OCI-LY1 (cell line): ENCODE results near the gene ST6GALNAC3.

Experiments
- H2AFZ ChIP-seq: fragments of 200-600 bp; sonication (generic), shearing (Covaris generic); 2 replicates; pipeline ENCODE4 v1.6.0; 2014; ENCODE audit warnings: antibody characterized with exemption, mild to moderate bottlenecking, low read length
- H3F3A ChIP-seq: fragments of 200-600 bp; sonication (generic), shearing (Covaris generic); 2 replicates; pipeline ENCODE4 v1.6.0; 2014; ENCODE audit warnings: mild to moderate bottlenecking, antibody characterized with exemption, low read length, moderate library complexity; ENCODE audit not compliant: insufficient read depth
- H3K27ac ChIP-seq: fragments of 200-600 bp; sonication (generic); 2 replicates; pipeline ENCODE4 v1.5.1; 2014; ENCODE audit warnings: low read length, mixed run types, mild to moderate bottlenecking, low read depth; ENCODE audit not compliant: poor library complexity, severe bottlenecking
- H3K27me3 ChIP-seq: fragments of 200-600 bp; sonication (generic); 2 replicates; pipeline ENCODE4 v1.6.0; 2014; ENCODE audit warnings: antibody characterized with exemption, mild to moderate bottlenecking, low read length, moderate library complexity; ENCODE audit not compliant: insufficient read depth
- H3K36me3 ChIP-seq: fragments of 200-600 bp; sonication (generic); 2 replicates; pipeline ENCODE4 v1.6.1; 2014; ENCODE audit warnings: mild to moderate bottlenecking, antibody characterized with exemption, low read length, moderate library complexity, mixed read lengths; ENCODE audit not compliant: insufficient read depth
- H3K4me1 ChIP-seq: fragments of 200-600 bp; sonication (generic); 2 replicates; pipeline ENCODE4 v1.5.1; 2014; ENCODE audit warnings: mild to moderate bottlenecking, low read length, moderate library complexity; ENCODE audit not compliant: insufficient read depth, severe bottlenecking
- H3K4me2 ChIP-seq: fragments of 200-600 bp; sonication (generic), shearing (Covaris generic); 2 replicates; pipeline ENCODE4 v1.6.1; 2014; ENCODE audit warnings: low read length
- H3K4me3 ChIP-seq: fragments of 200-600 bp; sonication (generic); 2 replicates; pipeline ENCODE4 v1.5.1; 2014; ENCODE audit warnings: low read length, low read depth, mild to moderate bottlenecking, mixed read lengths; ENCODE audit not compliant: poor library complexity, severe bottlenecking
- H3K79me2 ChIP-seq: fragments of 200-600 bp; shearing (Covaris generic); 2 replicates; pipeline ENCODE4 v1.6.1; 2016; ENCODE audit warnings: mixed run types, low read length, mixed read lengths; ENCODE audit not compliant: insufficient read depth
- H3K9ac ChIP-seq: fragments of 200-600 bp; sonication (generic), shearing (Covaris generic); 2 replicates; pipeline ENCODE4 v1.6.1; 2014; ENCODE audit warnings: mild to moderate bottlenecking, low read length, mixed read lengths
- H3K9me2 ChIP-seq: fragments of 200-600 bp; sonication (generic), shearing (Covaris generic); 2 replicates; pipeline ENCODE4 v1.6.1; 2014; ENCODE audit warnings: low read depth, mild to moderate bottlenecking, low read length, mixed read lengths
- H3K9me3 ChIP-seq: fragments of 200-600 bp; shearing (Covaris generic); 2 replicates; pipeline ENCODE4 v1.6.1; 2014; ENCODE audit warnings: low read length, mixed read lengths
- H4K20me1 ChIP-seq: fragments of 200-600 bp; sonication (generic), shearing (Covaris generic); 2 replicates; pipeline ENCODE4 v1.6.0; 2016; ENCODE audit warnings: mild to moderate bottlenecking, low read length; ENCODE audit not compliant: insufficient read depth
- CTCF ChIP-seq: fragments of 200-600 bp; sonication (generic), shearing (Covaris generic); IDR thresholded peaks from 2 replicates; pipeline ENCODE4 v1.5.1; 2017; ENCODE audit warnings: mild to moderate bottlenecking, antibody characterized with exemption, low read length, moderate library complexity, mixed read lengths
- EZH2 ChIP-seq: fragments of 200-600 bp; sonication (generic), shearing (Covaris generic); IDR thresholded peaks from 2 replicates; pipeline ENCODE4 v1.8.0; 2017; ENCODE audit warnings: borderline replicate concordance, mixed run types, mild to moderate bottlenecking, antibody characterized with exemption, low read length, moderate library complexity, mixed read lengths

Gene ST6GALNAC3

GRCh38 chr1:76635784-76636183 is 561.2 kb downstream of the ST6GALNAC3 start:
- Histone ChIP-seq H3K27ac (no peak overlapping the region), H3F3A (no peaks in the 10 kb centered on the region), H3K4me2 (no peak overlapping the region), H3K27me3 (no peaks in the 10 kb centered on the region), H3K9me3 (no peaks in the 10 kb centered on the region), H2AFZ (no peak overlapping the region), H3K4me1 (no peaks in the 10 kb centered on the region), H3K9me2 (no peaks in the 10 kb centered on the region), H4K20me1 (no peaks in the 10 kb centered on the region; the same call in 1 of the 2 replicates), H3K36me3 (no peaks in the 10 kb centered on the region), H3K4me3 (no peak overlapping the region), H3K9ac (no peak overlapping the region), H3K79me2 (no peaks in the 10 kb centered on the region)
- TF ChIP-seq EZH2 (no peak), CTCF (no peak)

GRCh38 chr1:76639181-76639580 is 564.6 kb downstream of the ST6GALNAC3 start:
- H3K9me3 ChIP-seq = no peaks in the 10 kb centered on the region
- no peaks in the 10 kb centered on the region for H3K4me1 ChIP-seq
- H3F3A ChIP-seq = no peaks in the 10 kb centered on the region
- H2AFZ ChIP-seq = no peak overlapping the region
- no peak overlapping the region for H3K9ac ChIP-seq
- H3K4me2 ChIP-seq = no peak overlapping the region
- H4K20me1 ChIP-seq = no peaks in the 10 kb centered on the region
- no peak overlapping the region for H3K27ac ChIP-seq
- H3K79me2 ChIP-seq = no peaks in the 10 kb centered on the region
- no peaks in the 10 kb centered on the region for H3K36me3 ChIP-seq
- H3K27me3 ChIP-seq = no peaks in the 10 kb centered on the region
- H3K4me3 ChIP-seq = no peak overlapping the region
- TF ChIP-seq EZH2 (no peak), CTCF (no peak)
- H3K9me2 ChIP-seq = no peaks in the 10 kb centered on the region

GRCh38 chr1:76640092-76640491 is 565.5 kb downstream of the ST6GALNAC3 start:
- no peak overlapping the region for H3K4me2 ChIP-seq
- no peaks in the 10 kb centered on the region for H3K9me2 ChIP-seq
- no peak overlapping the region for H3K4me3 ChIP-seq
- H3F3A ChIP-seq = no peaks in the 10 kb centered on the region
- no peaks in the 10 kb centered on the region for H3K4me1 ChIP-seq
- no peaks in the 10 kb centered on the region for H3K27me3 ChIP-seq
- no peak overlapping the region for H3K9ac ChIP-seq
- no peak overlapping the region for H3K27ac ChIP-seq
- no peaks in the 10 kb centered on the region for H3K9me3 ChIP-seq
- TF ChIP-seq EZH2 (no peak), CTCF (no peak)
- no peaks in the 10 kb centered on the region for H3K36me3 ChIP-seq
- H3K79me2 ChIP-seq = no peaks in the 10 kb centered on the region
- H4K20me1 ChIP-seq = no peaks in the 10 kb centered on the region
- no peak overlapping the region for H2AFZ ChIP-seq
